Smooth muscle cell of the coronary artery (primary cell): Measurements from ENCODE around the gene LONRF2. TPM values are rescaled to one million over a fixed set of nuclear protein-coding genes. Genes with fewer than 3 reads are reported as not detected.

Experiments used
- total RNA-seq: library from RNA; depleted of rRNA; stranded (reverse); fragments of >200 nt; gene quantifications from 2 replicates; pipeline ENCODE4 v1.2.3, GENCODE V29; 2014; ENCODE audit warnings: low replicate concordance

The LONRF2 gene
- 0.23 TPM in 1 of 2 replicates, not detected in the other for total RNA-seq

GRCh38 chr2:100321866-100322820, at the start of gene LONRF2:
LONRF2 (minus strand) TSS chr2:100322501; CDS start chr2:100322093, 408 bp downstream.

Other genes with a start within 250 kb of the LONRF2 start
- gene AFF3, start 179.9 kb downstream of the LONRF2 start, total RNA-seq, result 0.08 and 0.12 TPM in 2 replicates
- 4.3 and 10.4 TPM in 2 replicates for gene CHST10, start 95.2 kb upstream of the LONRF2 start, total RNA-seq
- gene NMS, start 148.0 kb upstream of the LONRF2 start, total RNA-seq, result not detected in 2 replicates
- gene PDCL3, start 240.5 kb upstream of the LONRF2 start, total RNA-seq, result 10.9 and 11.3 TPM in 2 replicates